Measurements from ENCODE around the gene TMEM43. TPM values are rescaled to one million over a fixed set of nuclear protein-coding genes. Genes with fewer than 3 reads are reported as not detected.

TMEM43 gene
- total and polyA plus RNA-seq, 4 donors: 44.3 to 104 (median 74.5) TPM

- Histone ChIP-seq H3K27ac (ENCODE audit: low read depth in 1 of 2, low read length in 1 of 2) (peak overlapping the region in 1 of 2 donors; percentile 35), H3K4me1 (ENCODE audit: control insufficient read depth in 5 of 5, insufficient read depth in 5 of 5, low read length in 5 of 5) (peaks cover 6 to 27% (median 11%) of the 10 kb centered on the region in 5 donors), H3K9me3 (ENCODE audit: control insufficient read depth in 4 of 4, insufficient read depth in 3 of 4, low read length in 3 of 4) (no peaks in the 10 kb centered on the region), H3K9ac (ENCODE audit: insufficient read depth in 1 of 2, low read length in 2 of 2) (no peak overlapping the region), H3K4me3 (no peak overlapping the region), H3K27me3 (ENCODE audit: control insufficient read depth in 3 of 3, insufficient read depth in 3 of 3, low read length in 2 of 3) (no peaks in the 10 kb centered on the region), H3K36me3 (ENCODE audit: control insufficient read depth in 4 of 4, insufficient read depth in 4 of 4, low read length in 4 of 4) (peaks cover 7 to 53% (median 30%) of the 10 kb centered on the region in 4 donors)
- TF ChIP-seq CTCF (IDR thresholded peaks at IDR 0.05; ENCODE audit: control extremely low read depth, extremely low read depth): no peak
- ATAC-seq (ENCODE audit: insufficient read depth, low FRiP score) (no peak), DNase-seq (no peak)
- WGBS, 2 donors: 84 to 95% methylated on average over 2 of the region's 2 CpGs
Observed at GRCh38 chr3:14140668-14141067, 15.8 kb downstream of the TMEM43 start.

GRCh38 chr3:14141144-14141543 lies 16.3 kb downstream of the TMEM43 start:
- Histone ChIP-seq H3K9me3 (ENCODE audit: control insufficient read depth in 4 of 4, insufficient read depth in 3 of 4, low read length in 3 of 4) (no peaks in the 10 kb centered on the region), H3K36me3 (ENCODE audit: control insufficient read depth in 4 of 4, insufficient read depth in 4 of 4, low read length in 4 of 4) (peaks cover 7 to 53% (median 27%) of the 10 kb centered on the region in 4 donors), H3K27ac (ENCODE audit: low read depth in 1 of 2, low read length in 1 of 2) (peak overlapping the region; percentile 22 to 35), H3K9ac (ENCODE audit: insufficient read depth in 1 of 2, low read length in 2 of 2) (no peak overlapping the region), H3K4me1 (ENCODE audit: control insufficient read depth in 5 of 5, insufficient read depth in 5 of 5, low read length in 5 of 5) (peaks cover 6 to 27% (median 12%) of the 10 kb centered on the region in 5 donors), H3K27me3 (ENCODE audit: control insufficient read depth in 3 of 3, insufficient read depth in 3 of 3, low read length in 2 of 3) (no peaks in the 10 kb centered on the region), H3K4me3 (no peak overlapping the region)
- DNase-seq (no peak), ATAC-seq (ENCODE audit: insufficient read depth, low FRiP score) (no peak)
- WGBS, 2 donors: 61 to 84% methylated on average over 2 of the region's 2 CpGs
- TF ChIP-seq CTCF (IDR thresholded peaks at IDR 0.05; ENCODE audit: control extremely low read depth, extremely low read depth): no peak

- H3K4me1 ChIP-seq (ENCODE audit: control insufficient read depth in 5 of 5, insufficient read depth in 5 of 5, low read length in 5 of 5): peaks cover 6 to 27% (median 12%) of the 10 kb centered on the region in 5 donors
- H3K27me3 ChIP-seq (ENCODE audit: control insufficient read depth in 3 of 3, insufficient read depth in 3 of 3, low read length in 2 of 3): no peaks in the 10 kb centered on the region
- H3K27ac ChIP-seq (ENCODE audit: low read depth in 1 of 2, low read length in 1 of 2): peak overlapping the region; percentile 22 to 40
- peaks cover 7 to 51% (median 26%) of the 10 kb centered on the region in 4 donors for H3K36me3 ChIP-seq (ENCODE audit: control insufficient read depth in 4 of 4, insufficient read depth in 4 of 4, low read length in 4 of 4)
- no peak for ATAC-seq (ENCODE audit: insufficient read depth, low FRiP score)
- DNase-seq: no peak
- no peak overlapping the region for H3K4me3 ChIP-seq
- WGBS, 2 donors: 83 to 85% methylated on average over 19 of the region's 19 CpGs
- no peak for TF ChIP-seq CTCF (IDR thresholded peaks at IDR 0.05; ENCODE audit: control extremely low read depth, extremely low read depth)
- H3K9ac ChIP-seq (ENCODE audit: insufficient read depth in 1 of 2, low read length in 2 of 2): no peak overlapping the region
- no peaks in the 10 kb centered on the region for H3K9me3 ChIP-seq (ENCODE audit: control insufficient read depth in 4 of 4, insufficient read depth in 3 of 4, low read length in 3 of 4)
Observed at GRCh38 chr3:14141602-14142341, 16.9 kb downstream of the TMEM43 start.

All from lung (tissue), 12 donors.